GM18519 (cell line): ENCODE results near the gene BTNL8.

Experiments
- ATAC-seq: cut with Tn5 transposase; IDR thresholded peaks from one replicate; pipeline ENCODE4 v1.9.1; 2021; ENCODE audit warnings: mild to moderate bottlenecking, moderate library complexity; ENCODE audit not compliant: unreplicated experiment, low FRiP score

BTNL8 gene

DNA sequence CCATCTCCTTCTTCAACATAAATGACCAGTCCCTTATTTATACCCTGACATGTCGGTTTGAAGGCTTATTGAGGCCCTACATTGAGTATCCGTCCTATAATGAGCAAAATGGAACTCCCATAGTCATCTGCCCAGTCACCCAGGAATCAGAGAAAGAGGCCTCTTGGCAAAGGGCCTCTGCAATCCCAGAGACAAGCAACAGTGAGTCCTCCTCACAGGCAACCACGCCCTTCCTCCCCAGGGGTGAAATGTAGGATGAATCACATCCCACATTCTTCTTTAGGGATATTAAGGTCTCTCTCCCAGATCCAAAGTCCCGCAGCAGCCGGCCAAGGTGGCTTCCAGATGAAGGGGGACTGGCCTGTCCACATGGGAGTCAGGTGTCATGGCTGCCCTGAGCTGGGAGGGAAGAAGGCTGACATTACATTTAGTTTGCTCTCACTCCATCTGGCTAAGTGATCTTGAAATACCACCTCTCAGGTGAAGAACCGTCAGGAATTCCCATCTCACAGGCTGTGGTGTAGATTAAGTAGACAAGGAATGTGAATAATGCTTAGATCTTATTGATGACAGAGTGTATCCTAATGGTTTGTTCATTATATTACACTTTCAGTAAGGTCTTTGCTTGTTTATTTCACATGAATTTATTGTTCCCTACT, 51.5 kb downstream of the BTNL8 start:
- ATAC-seq = no peak

DNA sequence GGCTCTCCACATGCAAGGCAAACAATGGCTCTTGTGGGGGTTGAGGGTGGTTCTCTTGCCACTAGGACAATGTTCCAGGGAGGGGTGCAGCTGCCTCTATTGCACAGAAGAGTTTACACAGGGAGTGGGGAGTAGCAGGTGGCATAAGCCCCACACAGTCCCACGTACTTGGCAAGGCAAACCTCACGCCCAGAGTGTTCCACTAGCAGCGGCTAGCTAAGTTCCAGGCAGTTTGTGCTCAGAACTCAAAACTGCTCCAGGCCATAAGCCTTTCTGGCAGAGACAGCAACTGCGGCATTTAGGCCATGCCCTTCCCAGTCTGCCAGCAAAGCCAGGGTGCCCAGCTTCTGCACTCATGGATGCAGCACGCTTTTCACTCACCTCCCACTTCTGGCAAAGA, 60.7 kb downstream of the BTNL8 start:
- ATAC-seq = no peak

- no peak for ATAC-seq
These were observed 61.2 kb downstream of the BTNL8 start for GRCh38 chr5:180960209-180960608.

DNA sequence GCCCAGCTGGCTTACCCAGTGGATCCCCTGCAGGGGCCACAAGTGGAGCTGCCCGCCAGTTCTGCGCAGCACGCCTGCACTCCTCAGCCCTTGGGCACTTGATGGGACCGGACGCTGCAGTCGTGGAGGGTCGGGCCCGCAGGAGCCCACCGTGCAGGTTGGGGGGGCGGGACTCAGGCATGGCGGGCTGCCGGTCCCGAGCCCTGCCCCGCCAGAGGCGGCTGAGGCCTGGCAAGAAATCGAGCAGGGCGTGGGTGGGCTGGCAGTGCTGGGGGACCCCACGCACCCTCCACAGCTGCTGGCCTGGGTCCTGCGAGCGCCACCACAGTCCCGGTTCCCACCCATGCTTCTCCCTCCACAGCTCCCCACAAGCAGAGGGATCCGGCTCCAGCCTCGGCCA, 70.4 kb downstream of the BTNL8 start:
- ATAC-seq = no peak

GRCh38 chr5:180970336-180970735, 71.4 kb downstream of the BTNL8 start:
- no peak for ATAC-seq

GRCh38 chr5:180970875-180971274, 71.9 kb downstream of the BTNL8 start:
- no peak for ATAC-seq

DNA sequence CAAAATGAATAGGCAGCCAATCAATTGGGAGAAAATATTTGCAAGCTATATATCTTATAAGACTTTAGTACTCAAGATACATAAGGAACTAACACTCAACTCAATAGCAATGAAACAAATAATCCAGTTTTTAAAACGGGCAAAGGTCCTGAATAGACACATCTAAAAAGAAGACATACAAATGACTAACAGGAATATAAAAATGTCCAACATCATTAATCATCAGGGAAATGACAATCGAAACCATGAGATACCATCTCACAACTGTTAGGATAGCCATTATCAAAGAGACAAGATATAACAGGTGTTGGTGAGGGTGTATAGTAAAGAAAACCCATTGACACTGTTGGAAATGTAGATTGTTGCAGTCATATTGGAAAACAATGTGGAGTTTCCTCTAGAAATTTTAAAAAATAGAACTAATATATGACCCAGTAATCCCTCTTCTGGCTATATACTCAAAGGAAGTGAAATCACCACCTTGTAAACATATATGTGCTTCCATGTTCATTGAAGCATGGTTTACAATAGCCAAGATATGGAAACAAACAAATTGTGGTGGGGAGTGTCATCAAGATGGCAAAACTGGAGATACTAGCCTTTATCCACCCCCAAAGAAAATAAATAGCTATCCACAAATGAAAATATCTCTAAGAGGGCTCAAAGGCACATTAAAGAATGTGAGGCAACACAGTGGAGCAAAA, 75.8 kb downstream of the BTNL8 start:
- no peak for ATAC-seq

GRCh38 chr5:180975338-180975737, 76.4 kb downstream of the BTNL8 start:
- ATAC-seq = no peak

GRCh38 chr5:180976518-180976917, 77.6 kb downstream of the BTNL8 start:
- ATAC-seq = no peak

DNA sequence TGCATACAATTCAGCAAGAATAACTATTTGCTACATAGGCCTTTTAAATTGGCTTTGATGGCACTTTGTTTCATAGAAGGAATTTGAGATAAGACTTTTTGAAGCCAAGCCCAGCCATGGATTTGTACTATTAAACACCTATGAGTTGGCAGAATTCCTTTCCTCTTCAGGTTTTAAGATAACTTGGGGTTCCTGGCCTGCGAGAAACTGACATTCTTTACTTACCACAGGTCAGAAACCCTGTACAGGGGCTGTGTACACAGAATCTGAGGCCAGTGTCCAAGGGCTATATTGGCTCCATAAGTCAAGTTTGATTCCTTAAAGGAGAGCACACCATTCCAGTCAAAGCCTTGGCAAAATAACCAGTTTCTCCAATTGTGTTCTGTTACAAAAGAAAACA, 78.9 kb downstream of the BTNL8 start:
- no peak for ATAC-seq

DNA sequence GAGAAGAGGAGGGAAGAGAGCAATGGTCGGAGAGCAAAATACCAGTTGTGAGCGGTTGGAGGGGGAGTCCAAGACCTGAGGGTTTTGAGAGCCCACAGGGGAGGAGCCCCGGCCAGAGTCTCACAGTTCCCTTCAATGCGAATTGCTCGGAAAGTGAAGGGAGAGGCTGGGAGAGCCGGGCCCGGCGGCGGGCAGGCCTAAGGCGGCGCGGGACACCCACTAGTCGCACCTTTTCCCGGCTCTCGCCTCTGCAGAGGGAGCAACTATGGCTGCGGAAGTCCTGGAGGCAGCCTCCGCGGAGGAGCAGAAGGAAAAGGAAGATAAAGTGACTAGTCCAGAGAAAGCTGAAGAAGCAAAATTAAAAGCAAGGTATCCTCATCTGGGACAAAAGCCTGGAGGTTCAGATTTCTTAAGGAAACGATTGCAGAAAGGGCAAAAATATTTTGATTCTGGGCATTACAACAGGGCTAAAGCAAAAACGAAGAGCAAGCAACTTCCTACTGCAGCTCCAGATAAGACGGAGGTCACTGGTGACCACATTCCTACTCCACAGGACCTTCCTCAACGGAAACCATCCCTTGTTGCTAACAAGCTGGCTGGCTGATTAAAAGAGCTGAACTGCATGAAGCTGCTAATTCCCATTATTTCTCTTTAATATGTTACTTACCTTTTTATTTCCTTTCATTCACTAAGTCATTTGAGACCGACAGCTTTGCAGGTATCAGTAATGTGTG, 83.2 kb downstream of the BTNL8 start:
- ATAC-seq = no peak

DNA sequence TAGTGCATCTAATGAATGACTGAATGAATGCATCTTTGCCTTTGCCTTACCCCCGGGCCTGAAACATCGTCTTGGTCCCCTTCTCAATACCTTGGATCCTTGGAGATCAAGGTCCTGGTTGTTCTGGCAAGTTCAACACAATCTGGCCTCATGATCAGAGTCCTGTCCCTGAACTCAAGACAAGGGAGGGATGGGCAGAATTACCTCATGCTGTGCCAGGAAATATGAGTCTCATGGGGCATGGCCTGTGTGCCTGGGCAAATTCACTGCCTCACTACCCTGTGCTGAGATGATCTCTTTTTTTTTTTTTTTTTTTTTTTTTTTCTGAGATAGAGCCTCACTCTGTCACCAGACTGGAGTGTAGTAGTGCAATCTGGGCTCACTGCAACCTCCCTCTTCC, 89.1 kb downstream of the BTNL8 start:
- no peak for ATAC-seq

DNA sequence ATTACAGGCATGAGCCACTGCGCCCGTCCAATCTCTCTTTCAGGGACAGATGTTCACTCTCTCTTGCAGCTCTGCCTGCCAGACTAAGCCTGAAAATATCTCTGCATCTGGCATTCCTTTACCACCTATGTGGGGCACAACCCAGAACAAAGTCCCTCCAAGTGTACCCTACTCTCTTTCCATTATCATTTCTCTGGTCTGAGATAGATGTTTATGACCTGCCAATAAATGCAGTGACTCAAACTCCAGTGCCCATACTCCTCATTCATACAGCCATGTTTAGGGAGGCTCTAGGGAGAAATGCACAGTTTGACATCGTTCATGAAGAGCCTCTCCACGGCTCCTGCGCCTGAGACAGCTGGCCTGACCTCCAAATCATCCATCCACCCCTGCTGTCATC, 89.6 kb downstream of the BTNL8 start, which contains the start of gene BTNL3:
TSS of gene BTNL3 (plus strand) at position 255 of the 400 bp plus-strand sequence. CDS start 183 bp downstream, outside the sequence.
- ATAC-seq = no peak

GRCh38 chr5:180990086-180990881, 91.3 kb downstream of the BTNL8 start:
- peak; percentile 48 for ATAC-seq

DNA sequence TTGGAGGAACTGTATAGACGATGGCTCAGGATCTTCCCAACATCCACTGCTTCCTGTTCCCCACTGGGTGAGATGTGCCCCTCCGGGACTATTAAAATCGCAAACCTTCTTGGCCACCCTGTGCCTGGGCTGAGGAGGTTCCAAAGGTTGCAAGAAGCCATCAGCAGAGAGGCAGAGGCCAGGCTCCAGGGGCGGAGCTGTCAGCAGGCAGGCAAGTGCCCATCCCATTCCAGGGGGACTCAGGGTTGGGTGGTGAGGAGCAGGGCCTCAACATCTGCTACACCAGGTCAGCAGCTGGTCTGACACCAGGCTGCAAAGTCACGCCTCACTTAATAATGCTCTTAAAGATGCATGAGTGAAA, 91.9 kb downstream of the BTNL8 start:
- ATAC-seq = no peak
